CD4-positive, alpha-beta T cell (primary cell): ENCODE measurements around the gene EXD2. TPM values are rescaled to one million over a fixed set of nuclear protein-coding genes. Genes with fewer than 3 reads are reported as not detected.
A peak's percentile ranks its signal among the peaks of the same experiment; 100 is the strongest.

Experiments
- ATAC-seq: fragments of 200-7000 bp; cut with Tn5 transposase; one replicate; pipeline ENCODE4 v1.10.0; 2022; ENCODE audit warnings: mild to moderate bottlenecking; ENCODE audit not compliant: poor library complexity
- CTCF ChIA-PET: fragments of 350-600 bp; sonication (Branson Sonifier 250); formaldehyde crosslinking; loops from one replicate; lab custom pipeline; 2021; ENCODE audit warnings: antibody characterized with exemption, inconsistent platforms; lab: Charles Lee
- POLR2A ChIA-PET: fragments of 350-600 bp; sonication (Branson Sonifier 250); formaldehyde crosslinking; loops from one replicate; lab custom pipeline; 2021; ENCODE audit warnings: antibody characterized with exemption, inconsistent platforms; lab: Charles Lee
- DNase-seq, 14 experiments: peaks; one replicate each; pipeline ENCODE4 v3.0.0-alpha.2; 2013 to 2020; ENCODE audit warnings: mixed read lengths in 2 of 14
- H3K27ac ChIP-seq, 2 donors: one replicate each; pipeline versions ENCODE4 v1.5.1 to v1.7.0; 2013; ENCODE audit warnings: low read length in 2 of 2, low read depth in 1 of 2, mild to moderate bottlenecking in 1 of 2
- H3K27me3 ChIP-seq, 2 experiments: 1 replicate in 1 of 2; 2 replicates in 1 of 2; pipeline versions ENCODE4 v1.6.1 to v1.7.0; 2013; ENCODE audit warnings: low read length in 2 of 2, control low read depth in 1 of 2, mild to moderate bottlenecking in 1 of 2, moderate library complexity in 1 of 2; ENCODE audit not compliant: insufficient read depth in 2 of 2, control insufficient read depth in 1 of 2
- H3K36me3 ChIP-seq: one replicate; pipeline ENCODE4 v1.6.1; 2013; ENCODE audit warnings: low read length, control low read depth; ENCODE audit not compliant: insufficient read depth
- H3K4me1 ChIP-seq: one replicate; pipeline ENCODE4 v1.6.1; 2013; ENCODE audit warnings: low read length, control low read depth; ENCODE audit not compliant: insufficient read depth
- H3K4me3 ChIP-seq: one replicate; pipeline ENCODE4 v1.5.1; 2013; ENCODE audit warnings: mild to moderate bottlenecking, low read length, moderate library complexity
- H3K9me3 ChIP-seq, 2 experiments: 1 replicate in 1 of 2; 2 replicates in 1 of 2; pipeline versions ENCODE4 v1.6.1 to v1.7.0; 2013; ENCODE audit warnings: low read length in 2 of 2, mild to moderate bottlenecking in 2 of 2, control low read depth in 1 of 2, moderate library complexity in 1 of 2; ENCODE audit not compliant: control insufficient read depth in 1 of 2, insufficient read depth in 1 of 2
- H3K27ac Mint-ChIP-seq: one replicate; pipeline ENCODE4 v1.8.0; 2020; ENCODE audit warnings: mixed read lengths
- H3K27me3 Mint-ChIP-seq: one replicate; pipeline ENCODE4 v1.8.0; 2021; ENCODE audit warnings: mixed read lengths
- H3K36me3 Mint-ChIP-seq: one replicate; pipeline ENCODE4 v1.8.0; 2021; ENCODE audit warnings: low read depth, mixed read lengths
- H3K4me1 Mint-ChIP-seq: one replicate; pipeline ENCODE4 v1.8.0; 2021; ENCODE audit warnings: low read depth, mixed read lengths
- H3K4me3 Mint-ChIP-seq: one replicate; pipeline ENCODE4 v1.8.0; 2020; ENCODE audit warnings: mild to moderate bottlenecking, mixed read lengths
- H3K9me3 Mint-ChIP-seq: one replicate; pipeline ENCODE4 v1.8.0; 2020; ENCODE audit warnings: mixed read lengths
- CTCF ChIP-seq: fragments of 200-600 bp; IDR thresholded peaks from one replicate; pipeline ENCODE4 v1.8.0; 2022; ENCODE audit warnings: antibody characterized with exemption, mild to moderate bottlenecking
- intact Hi-C, 2 experiments: fragments of 100-400 bp; cut with DNase I in 1 of 2; cut with micrococcal nuclease in 1 of 2; formaldehyde crosslinking; loops; one replicate each; pipeline versions ENCODE4 v1.15.1 to v1.9.0; 2023 to 2025; cut with DNase I, micrococcal nuclease
- total RNA-seq, 174 experiments: library from RNA in 2 of 174; stranded (reverse) in 2 of 174; gene quantifications; one replicate each; pipeline ENCODE4 v1.2.3 and lab custom pipeline; 2021 to 2026

The EXD2 gene
- total RNA-seq, 2 experiments from 2014 or later: 6.6 to 7.0 TPM

DNA sequence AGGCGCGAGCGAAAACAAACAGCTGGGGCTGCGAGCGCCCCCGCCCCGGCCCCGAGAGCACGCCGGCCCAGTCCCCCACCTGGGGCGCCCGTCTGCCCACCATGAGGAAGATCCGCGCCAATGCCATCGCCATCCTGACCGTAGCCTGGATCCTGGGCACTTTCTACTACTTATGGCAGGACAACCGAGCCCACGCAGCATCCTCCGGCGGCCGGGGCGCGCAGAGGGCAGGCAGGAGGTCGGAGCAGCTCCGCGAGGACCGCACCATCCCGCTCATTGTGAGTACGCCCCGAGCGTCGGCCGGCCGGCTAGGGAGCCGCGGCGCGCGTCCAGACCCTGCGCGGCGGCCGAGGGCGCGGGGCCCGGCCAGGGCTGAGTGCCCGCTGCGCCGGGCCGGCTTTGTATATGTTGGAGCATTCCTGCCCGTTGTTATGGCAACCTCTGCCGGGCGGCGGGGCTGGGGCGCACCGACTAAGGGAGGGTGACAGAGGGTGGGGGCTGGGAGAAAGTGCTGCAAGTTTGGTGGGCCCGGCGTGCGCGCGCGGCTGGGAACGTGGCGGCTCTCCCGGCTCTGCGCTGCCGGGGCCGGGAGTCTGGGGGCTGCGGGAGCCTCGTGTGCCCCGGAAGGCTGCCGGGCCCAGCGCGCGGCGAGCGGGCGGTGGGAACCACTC is 69.0 kb downstream of the EXD2 start:
- H3K36me3 ChIP-seq: no peaks in the 10 kb centered on the region
- peaks cover 4% of the 10 kb centered on the region for H3K4me1 Mint-ChIP-seq
- H3K4me3 Mint-ChIP-seq: peak overlapping the region; percentile 20
- intact Hi-C loops: no loop called here
- H3K27me3 Mint-ChIP-seq: peaks cover 72% of the 10 kb centered on the region
- ATAC-seq: no peak
- H3K36me3 Mint-ChIP-seq: no peaks in the 10 kb centered on the region
- no peak for DNase-seq
- CTCF ChIA-PET: no interaction called here
- H3K4me1 ChIP-seq: peaks cover 10% of the 10 kb centered on the region
- H3K27me3 ChIP-seq: peaks cover 43 to 63% of the 10 kb centered on the region in 2 experiments
- no peak for TF ChIP-seq CTCF
- no peak overlapping the region for H3K27ac ChIP-seq
- no peak overlapping the region for H3K4me3 ChIP-seq
- no peaks in the 10 kb centered on the region for H3K9me3 Mint-ChIP-seq
- H3K9me3 ChIP-seq: peaks cover 0 to 3% of the 10 kb centered on the region in 2 experiments
- no peak overlapping the region for H3K27ac Mint-ChIP-seq
- POLR2A ChIA-PET: no interaction called here

DNA sequence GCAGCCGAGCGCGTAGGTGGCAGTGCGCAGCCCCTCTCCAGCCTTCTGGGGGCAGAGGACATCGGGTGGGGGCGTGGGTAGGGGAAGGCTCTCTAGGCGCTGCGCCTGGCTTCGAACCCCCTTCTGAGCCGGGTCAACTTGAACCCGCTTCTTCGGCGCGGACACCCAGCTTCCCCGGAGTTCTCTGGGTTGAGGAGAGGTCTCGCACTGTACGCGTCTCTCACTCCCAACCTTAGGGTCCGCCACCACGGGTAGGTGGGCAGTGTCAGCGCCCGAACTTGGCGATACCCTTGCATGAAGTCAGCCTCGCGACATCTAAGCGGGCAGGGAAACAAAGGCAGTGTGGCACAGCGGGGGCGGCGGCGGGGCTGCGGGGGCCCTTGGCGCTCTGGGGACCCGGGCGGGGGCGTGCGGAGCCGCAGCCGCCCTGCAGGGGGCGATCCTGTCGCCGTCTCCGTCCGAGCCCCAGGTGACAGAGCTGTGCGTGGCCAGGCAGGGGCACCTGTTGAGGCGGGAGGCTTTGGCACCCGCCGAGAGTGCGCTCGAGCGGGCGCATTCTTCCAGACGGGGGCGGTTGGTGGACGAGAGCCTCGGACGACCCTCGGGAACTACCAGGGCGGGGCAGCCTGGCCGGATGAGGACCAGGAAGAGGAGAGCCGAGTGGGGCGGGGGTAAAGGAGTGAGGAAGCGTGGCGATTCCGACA is 69.7 kb downstream of the EXD2 start:
- H3K9me3 ChIP-seq: peaks cover 0 to 1% of the 10 kb centered on the region in 2 experiments
- no peaks in the 10 kb centered on the region for H3K9me3 Mint-ChIP-seq
- H3K36me3 Mint-ChIP-seq: no peaks in the 10 kb centered on the region
- ATAC-seq: no peak
- ChIA-PET CTCF (no interaction called here), POLR2A (no interaction called here)
- peaks cover 45 to 69% of the 10 kb centered on the region in 2 experiments for H3K27me3 ChIP-seq
- H3K27ac ChIP-seq: no peak overlapping the region
- peak overlapping the region; percentile 30 for H3K4me3 Mint-ChIP-seq
- H3K27me3 Mint-ChIP-seq: peaks cover 70% of the 10 kb centered on the region
- no peak overlapping the region for H3K27ac Mint-ChIP-seq
- H3K4me1 Mint-ChIP-seq: peaks cover 4% of the 10 kb centered on the region
- DNase-seq: peak in 10 of 14 experiments; percentile 5 to 47 (median 19)
- no peak overlapping the region for H3K4me3 ChIP-seq
- TF ChIP-seq CTCF: no peak
- intact Hi-C loops: no loop called here
- peaks cover 10% of the 10 kb centered on the region for H3K4me1 ChIP-seq
- H3K36me3 ChIP-seq: no peaks in the 10 kb centered on the region

GRCh38 chr14:69261761-69262331 is 70.5 kb downstream of the EXD2 start:
- H3K27me3 ChIP-seq: peaks cover 39 to 69% of the 10 kb centered on the region in 2 experiments
- POLR2A ChIA-PET: no interaction called here

More at GRCh38 chr14:69261761-69262331, 70.5 kb downstream of the EXD2 start:
- Histone ChIP-seq H3K27ac (no peak overlapping the region), H3K4me3 (no peak overlapping the region), H3K4me1 (peaks cover 10% of the 10 kb centered on the region), H3K36me3 (no peaks in the 10 kb centered on the region), H3K9me3 (no peaks in the 10 kb centered on the region)
- Mint-ChIP-seq H3K27me3 (peaks cover 64% of the 10 kb centered on the region), H3K27ac (no peak overlapping the region), H3K4me3 (peak overlapping the region; percentile 30), H3K9me3 (no peaks in the 10 kb centered on the region), H3K36me3 (no peaks in the 10 kb centered on the region), H3K4me1 (peaks cover 4% of the 10 kb centered on the region)
- CTCF ChIA-PET: no interaction called here
- ATAC-seq (no peak), DNase-seq (no peak)
- TF ChIP-seq CTCF: no peak
- intact Hi-C loops: no loop called here
